BE2C (cell line): ENCODE data around the gene ARL9.

ENCODE experiments used
- DNase-seq: peaks from one replicate; pipeline ENCODE4 v3.0.0-alpha.2; 2020
- H3K27me3 ChIP-seq: fragments of 250-450 bp; sonication (Bioruptor Pico); 2 replicates; pipeline ENCODE4 v1.5.1; 2020; ENCODE audit warnings: mild to moderate bottlenecking
- H3K36me3 ChIP-seq: fragments of 250-450 bp; sonication (Bioruptor Pico); 2 replicates; pipeline ENCODE4 v1.5.1; 2020; ENCODE audit warnings: mild to moderate bottlenecking
- H3K4me1 ChIP-seq: fragments of 250-450 bp; sonication (Bioruptor Pico); 2 replicates; pipeline ENCODE4 v1.5.1; 2020
- H3K4me3 ChIP-seq: 2 replicates; pipeline ENCODE4 v1.5.1; 2011; ENCODE audit warnings: low read depth, low read length
- H3K9me3 ChIP-seq: fragments of 250-450 bp; sonication (Bioruptor Pico); 2 replicates; pipeline ENCODE4 v1.5.1; 2020
- CTCF ChIP-seq: IDR thresholded peaks from 2 replicates; pipeline ENCODE4 v1.5.1; 2012; ENCODE audit warnings: mild to moderate bottlenecking, low read depth, low read length

ARL9 gene

GRCh38 chr4:56466910-56467283 lies 38.7 kb upstream of the ARL9 start:
- Histone ChIP-seq H3K4me3 (peak overlapping the region; percentile 70), H3K9me3 (no peaks in the 10 kb centered on the region), H3K27me3 (no peaks in the 10 kb centered on the region), H3K36me3 (peaks cover 36% of the 10 kb centered on the region), H3K4me1 (no peaks in the 10 kb centered on the region)
- no peak for TF ChIP-seq CTCF
- DNase-seq, result no peak

DNA sequence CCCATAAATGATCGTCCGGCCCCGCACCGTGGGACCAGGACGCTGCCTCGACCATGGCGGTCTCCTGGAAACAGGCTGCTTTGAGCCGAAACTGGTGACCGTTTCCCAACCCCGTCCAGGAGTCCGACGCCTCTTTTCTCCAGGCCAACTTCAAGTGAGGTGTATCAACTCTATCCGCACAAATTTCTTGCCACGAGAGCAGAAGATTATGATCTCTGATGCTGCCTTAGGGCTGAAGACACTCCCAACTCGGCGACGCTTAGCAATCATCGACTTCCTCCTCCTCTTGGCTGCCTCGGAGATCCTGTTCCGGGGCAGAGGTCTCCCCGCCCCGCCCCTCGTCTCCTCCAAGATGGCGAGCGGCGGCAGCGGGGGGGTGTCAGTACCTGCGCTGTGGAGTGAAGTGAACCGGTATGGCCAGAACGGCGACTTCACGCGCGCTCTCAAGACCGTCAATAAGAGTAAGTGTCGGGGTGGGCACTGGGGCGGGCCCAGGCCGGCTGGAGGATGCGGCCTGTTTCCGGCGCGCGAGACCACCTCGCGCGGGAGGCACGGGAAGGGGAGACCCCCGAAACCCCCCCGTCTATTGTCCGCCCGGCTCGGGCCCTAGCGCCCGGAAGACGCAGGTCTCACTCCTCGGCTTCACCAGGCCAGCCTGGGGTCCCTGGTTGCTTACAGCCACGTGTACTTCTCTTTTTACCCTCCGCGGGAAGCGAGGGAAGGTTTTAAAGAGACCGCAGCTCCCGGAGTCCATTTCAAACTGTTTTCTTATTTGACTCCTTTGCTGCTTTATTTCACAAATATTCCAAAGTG lies 38.1 kb upstream of the ARL9 start, which contains the start of gene SRP72:
SRP72 (plus strand) TSS at position 334 of the 813 bp plus-strand sequence; CDS start at position 353, 19 bp downstream.
- peak; percentile 90 for DNase-seq
- no peak for TF ChIP-seq CTCF
- peak within 1 kb of the TSS; percentile 70 for H3K4me3 ChIP-seq
- H3K27me3 ChIP-seq, result no peaks in the 10 kb centered on the region
- no peaks in the 10 kb centered on the region for H3K4me1 ChIP-seq
- peaks cover 33% of the 10 kb centered on the region for H3K36me3 ChIP-seq
- H3K9me3 ChIP-seq, result no peaks in the 10 kb centered on the region

- H3K4me1 ChIP-seq, result no peaks in the 10 kb centered on the region
- H3K36me3 ChIP-seq, result peaks cover 33% of the 10 kb centered on the region
- peak; percentile 28 for DNase-seq
- no peaks in the 10 kb centered on the region for H3K27me3 ChIP-seq
- peak overlapping the region; percentile 70 for H3K4me3 ChIP-seq
- no peaks in the 10 kb centered on the region for H3K9me3 ChIP-seq
- TF ChIP-seq CTCF, result no peak
These were observed 37.5 kb upstream of the ARL9 start for GRCh38 chr4:56468097-56468422.

DNA sequence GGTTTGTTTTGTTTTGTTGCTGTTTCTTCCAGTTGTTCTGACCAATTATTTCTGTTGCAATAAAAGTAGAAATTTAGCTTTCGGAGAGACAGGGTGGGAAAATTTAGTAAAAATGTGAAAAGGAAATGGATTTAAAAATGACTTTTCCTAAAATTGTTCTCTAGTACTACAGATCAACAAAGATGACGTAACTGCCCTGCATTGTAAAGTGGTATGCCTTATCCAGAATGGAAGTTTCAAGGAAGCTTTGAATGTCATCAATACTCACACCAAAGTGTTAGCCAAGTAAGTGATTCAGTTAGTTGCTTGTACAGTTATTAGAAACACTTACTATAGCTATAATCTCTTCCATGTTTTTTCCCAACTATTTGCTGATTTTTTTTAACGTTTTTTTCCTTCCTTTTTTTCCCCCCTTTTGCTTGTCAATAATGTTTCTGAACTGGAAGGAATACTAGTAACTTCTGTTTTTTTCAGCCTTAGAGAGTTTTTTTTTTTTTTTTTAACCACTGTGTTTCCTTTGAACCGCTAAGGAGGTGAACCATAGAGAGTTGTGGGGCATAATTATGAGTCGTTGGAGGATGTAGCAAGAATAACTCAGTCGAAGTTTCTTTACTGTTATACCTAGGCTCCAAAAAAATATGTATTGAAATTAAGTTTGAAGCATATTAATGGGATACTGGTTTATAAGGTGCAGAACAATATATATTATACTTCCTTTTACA lies 35.9 kb upstream of the ARL9 start:
- Histone ChIP-seq H3K36me3 (peaks cover 44% of the 10 kb centered on the region), H3K27me3 (no peaks in the 10 kb centered on the region), H3K9me3 (no peaks in the 10 kb centered on the region), H3K4me3 (no peak overlapping the region), H3K4me1 (no peaks in the 10 kb centered on the region)
- TF ChIP-seq CTCF, result no peak
- DNase-seq, result no peak

- Histone ChIP-seq H3K36me3 (peaks cover 76% of the 10 kb centered on the region), H3K27me3 (no peaks in the 10 kb centered on the region)
- DNase-seq, result no peak
These were observed 29.7 kb upstream of the ARL9 start for GRCh38 chr4:56475917-56476316.

More at GRCh38 chr4:56475917-56476316, 29.7 kb upstream of the ARL9 start:
- Histone ChIP-seq H3K4me1 (no peaks in the 10 kb centered on the region), H3K4me3 (no peak overlapping the region), H3K9me3 (no peaks in the 10 kb centered on the region)
- no peak for TF ChIP-seq CTCF
